ENCODE measurements around the gene CPXM2.

CPXM2 gene

DNA sequence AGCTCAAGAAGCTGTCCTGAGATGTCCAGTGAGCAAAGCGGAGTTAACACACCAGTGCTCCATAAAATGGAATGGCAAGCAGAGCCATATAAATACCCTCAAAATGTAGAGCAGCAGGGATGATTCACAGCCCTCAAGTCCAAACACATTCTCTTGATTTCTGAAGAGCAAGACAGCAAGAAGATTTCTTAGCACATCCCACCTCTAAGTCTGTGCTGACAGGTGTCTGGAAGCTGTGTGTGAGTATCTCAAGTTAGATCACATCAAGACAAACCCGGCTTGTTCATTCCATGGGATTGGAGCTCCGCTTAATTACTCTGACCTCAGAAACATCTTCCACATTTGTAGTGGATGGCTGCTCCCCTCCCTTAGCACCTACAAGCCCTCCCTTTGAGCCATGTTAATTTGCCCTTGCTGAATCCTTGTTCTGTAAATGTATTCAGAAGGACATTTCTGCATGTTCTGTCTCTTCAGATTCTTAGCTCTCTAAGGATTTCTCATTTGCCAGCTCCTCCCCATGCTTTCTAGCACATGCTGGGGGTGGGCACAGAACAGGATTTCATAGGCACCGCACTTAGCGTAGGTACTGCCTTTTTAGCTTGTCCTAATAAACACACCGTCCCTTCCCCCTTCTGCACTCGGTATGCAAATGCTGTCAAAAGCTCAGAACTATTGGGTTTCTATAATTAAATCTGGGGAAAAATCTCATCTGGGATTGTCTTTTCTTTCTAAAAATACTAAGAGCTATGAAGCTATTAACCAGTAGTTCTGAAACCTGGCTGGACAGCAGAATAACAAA is 112.7 kb downstream of the CPXM2 start:
- TF ChIP-seq REST (IDR thresholded peaks at IDR 0.05; ENCODE audit: insufficient read depth in 1 of 2, low read depth in 2 of 2, low read length in 2 of 2) (no peak), SIN3A (IDR thresholded peaks at IDR 0.05; ENCODE audit: borderline replicate concordance, insufficient read depth, low read length) (no peak), TAF1 (IDR thresholded peaks at IDR 0.05; ENCODE audit: borderline replicate concordance, insufficient read depth, low read length) (no peak), POLR2AphosphoS5 (IDR thresholded peaks at IDR 0.05; ENCODE audit: low read depth, low read length) (no peak), FOXP2 (optimal IDR thresholded peaks at IDR 0.05; ENCODE audit: borderline replicate concordance, extremely low read depth, extremely low read length, insufficient read depth) (no peak)

- TF ChIP-seq REST (IDR thresholded peaks at IDR 0.05; ENCODE audit: insufficient read depth in 1 of 2, low read depth in 2 of 2, low read length in 2 of 2) (no peak), FOXP2 (optimal IDR thresholded peaks at IDR 0.05; ENCODE audit: borderline replicate concordance, extremely low read depth, extremely low read length, insufficient read depth) (no peak), POLR2AphosphoS5 (IDR thresholded peaks at IDR 0.05; ENCODE audit: low read depth, low read length) (no peak), SIN3A (IDR thresholded peaks at IDR 0.05; ENCODE audit: borderline replicate concordance, insufficient read depth, low read length) (no peak), TAF1 (IDR thresholded peaks at IDR 0.05; ENCODE audit: borderline replicate concordance, insufficient read depth, low read length) (no peak)
These were observed 113.7 kb downstream of the CPXM2 start for GRCh38 chr10:123777881-123778280.

- TF ChIP-seq TAF1 (IDR thresholded peaks at IDR 0.05; ENCODE audit: borderline replicate concordance, insufficient read depth, low read length), result no peak
- TF ChIP-seq REST (IDR thresholded peaks at IDR 0.05; ENCODE audit: insufficient read depth in 1 of 2, low read depth in 2 of 2, low read length in 2 of 2), result no peak
- no peak for TF ChIP-seq FOXP2 (optimal IDR thresholded peaks at IDR 0.05; ENCODE audit: borderline replicate concordance, extremely low read depth, extremely low read length, insufficient read depth)
- TF ChIP-seq POLR2AphosphoS5 (IDR thresholded peaks at IDR 0.05; ENCODE audit: low read depth, low read length), result no peak
- no peak for TF ChIP-seq SIN3A (IDR thresholded peaks at IDR 0.05; ENCODE audit: borderline replicate concordance, insufficient read depth, low read length)
These were observed 117.4 kb downstream of the CPXM2 start for GRCh38 chr10:123774132-123774742.

- no peak for TF ChIP-seq TAF1 (IDR thresholded peaks at IDR 0.05; ENCODE audit: borderline replicate concordance, insufficient read depth, low read length)
- TF ChIP-seq REST (IDR thresholded peaks at IDR 0.05; ENCODE audit: insufficient read depth in 1 of 2, low read depth in 2 of 2, low read length in 2 of 2), result no peak
- no peak for TF ChIP-seq SIN3A (IDR thresholded peaks at IDR 0.05; ENCODE audit: borderline replicate concordance, insufficient read depth, low read length)
- no peak for TF ChIP-seq POLR2AphosphoS5 (IDR thresholded peaks at IDR 0.05; ENCODE audit: low read depth, low read length)
- no peak for TF ChIP-seq FOXP2 (optimal IDR thresholded peaks at IDR 0.05; ENCODE audit: borderline replicate concordance, extremely low read depth, extremely low read length, insufficient read depth)
These were observed 118.7 kb downstream of the CPXM2 start for GRCh38 chr10:123772645-123773508.
